ENCODE data around the gene C5orf15.

DNA sequence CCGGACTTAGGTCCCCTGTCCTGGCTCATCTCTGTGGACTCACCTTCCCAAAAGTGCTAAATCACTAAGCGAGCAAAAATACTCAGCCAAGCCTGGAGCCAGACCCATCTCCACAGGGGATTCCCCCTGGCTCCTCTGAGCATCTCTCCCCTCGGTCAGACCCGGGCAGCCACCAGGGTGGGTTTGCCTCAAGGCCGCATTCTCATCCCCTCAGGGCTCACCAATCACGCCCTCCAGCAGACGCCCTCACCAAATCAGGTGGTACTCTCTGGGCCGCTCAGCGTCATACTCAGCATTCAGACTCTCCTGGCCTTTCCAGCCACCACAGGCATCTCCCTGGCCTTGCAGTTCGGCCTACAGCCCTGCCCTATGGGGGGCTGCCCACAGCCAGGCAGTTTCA, 49.7 kb downstream of the C5orf15 start:
- TF ChIP-seq, protein P1, sequence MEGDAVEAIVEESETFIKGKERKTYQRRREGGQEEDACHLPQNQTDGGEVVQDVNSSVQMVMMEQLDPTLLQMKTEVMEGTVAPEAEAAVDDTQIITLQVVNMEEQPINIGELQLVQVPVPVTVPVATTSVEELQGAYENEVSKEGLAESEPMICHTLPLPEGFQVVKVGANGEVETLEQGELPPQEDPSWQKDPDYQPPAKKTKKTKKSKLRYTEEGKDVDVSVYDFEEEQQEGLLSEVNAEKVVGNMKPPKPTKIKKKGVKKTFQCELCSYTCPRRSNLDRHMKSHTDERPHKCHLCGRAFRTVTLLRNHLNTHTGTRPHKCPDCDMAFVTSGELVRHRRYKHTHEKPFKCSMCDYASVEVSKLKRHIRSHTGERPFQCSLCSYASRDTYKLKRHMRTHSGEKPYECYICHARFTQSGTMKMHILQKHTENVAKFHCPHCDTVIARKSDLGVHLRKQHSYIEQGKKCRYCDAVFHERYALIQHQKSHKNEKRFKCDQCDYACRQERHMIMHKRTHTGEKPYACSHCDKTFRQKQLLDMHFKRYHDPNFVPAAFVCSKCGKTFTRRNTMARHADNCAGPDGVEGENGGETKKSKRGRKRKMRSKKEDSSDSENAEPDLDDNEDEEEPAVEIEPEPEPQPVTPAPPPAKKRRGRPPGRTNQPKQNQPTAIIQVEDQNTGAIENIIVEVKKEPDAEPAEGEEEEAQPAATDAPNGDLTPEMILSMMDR (IDR thresholded peaks at IDR 0.05) = no peak
- TF ChIP-seq POLR2A (IDR thresholded peaks at IDR 0.05) = no peak
- no peak for TF ChIP-seq POLR2AphosphoS5 (IDR thresholded peaks at IDR 0.05)

Data from stomach (tissue), 4 donors.